ENCODE data around the gene GBP5.

- no peak for TF ChIP-seq TAF1 (IDR thresholded peaks at IDR 0.05; ENCODE audit: borderline replicate concordance, insufficient read depth, low read length)
- no peak for TF ChIP-seq POLR2AphosphoS5 (IDR thresholded peaks at IDR 0.05; ENCODE audit: low read depth, low read length)
- no peak for TF ChIP-seq REST (IDR thresholded peaks at IDR 0.05; ENCODE audit: insufficient read depth in 1 of 2, low read depth in 2 of 2, low read length in 2 of 2)
- TF ChIP-seq FOXP2 (optimal IDR thresholded peaks at IDR 0.05; ENCODE audit: borderline replicate concordance, extremely low read depth, extremely low read length, insufficient read depth): no peak
- no peak for TF ChIP-seq SIN3A (IDR thresholded peaks at IDR 0.05; ENCODE audit: borderline replicate concordance, insufficient read depth, low read length)
Measured at GRCh38 chr1:89306273-89306672, 33.6 kb upstream of the GBP5 start.
